GM12865 (cell line): ENCODE measurements around the gene HOXB9.

ENCODE experiments used
- DNase-seq: peaks from one replicate; pipeline ENCODE4 v3.0.0; 2010; ENCODE audit warnings: low read depth
- H3K4me3 ChIP-seq: 2 replicates; pipeline ENCODE4 v1.5.1; 2011; ENCODE audit warnings: mild to moderate bottlenecking, low read depth, low read length, control low read depth
- CTCF ChIP-seq: IDR thresholded peaks from 2 replicates; pipeline ENCODE4 v1.5.1; 2011; ENCODE audit warnings: low read length, control low read depth, low read depth, inconsistent platforms; ENCODE audit not compliant: insufficient read depth; ENCODE audit errors: missing control alignments

The HOXB9 gene

DNA sequence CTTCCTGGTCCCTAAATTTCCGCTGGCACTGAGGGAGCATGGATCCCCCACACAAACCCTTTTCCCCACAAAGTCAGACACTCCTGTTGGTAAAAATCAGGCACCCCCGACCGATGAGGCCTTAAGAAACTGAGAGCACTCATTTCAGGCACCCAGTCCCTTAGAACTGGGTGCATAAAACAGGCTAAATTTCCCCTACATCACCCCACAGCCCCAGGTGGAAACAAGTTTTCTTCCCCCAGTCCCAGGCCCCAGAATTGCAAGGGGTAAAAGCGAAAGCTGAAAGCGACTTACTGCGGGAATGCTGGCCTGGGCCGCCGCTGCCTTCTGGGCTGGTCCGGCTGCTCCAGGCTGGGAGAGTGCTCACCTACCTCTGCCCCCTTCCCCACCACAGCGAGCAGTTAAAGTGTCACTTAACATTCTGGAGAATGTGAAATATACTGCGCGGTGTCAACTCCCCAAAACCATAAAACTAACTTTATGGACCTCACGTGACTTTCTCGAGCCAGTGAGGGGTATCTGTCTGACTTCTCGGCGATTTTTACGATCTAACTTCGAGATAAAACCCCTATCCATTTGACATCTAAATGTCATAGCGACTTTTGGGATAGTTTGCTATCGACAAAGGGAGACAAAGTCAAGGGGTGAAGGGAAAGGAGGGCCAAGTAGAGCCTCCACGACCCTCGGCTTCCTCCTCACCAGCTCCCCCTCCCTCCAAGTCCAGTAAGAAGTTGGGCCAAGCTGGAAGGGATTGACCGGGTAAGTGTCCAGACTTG, 36.1 kb downstream of the HOXB9 start, which contains the start of gene HOXB3:
TSS of gene HOXB3 (minus strand) at position 411 of the 776 bp plus-strand sequence. CDS start 37,767 bp downstream, outside the sequence.
- no peak for TF ChIP-seq CTCF
- no peak within 1 kb of the TSS for H3K4me3 ChIP-seq
- DNase-seq, result no peak

DNA sequence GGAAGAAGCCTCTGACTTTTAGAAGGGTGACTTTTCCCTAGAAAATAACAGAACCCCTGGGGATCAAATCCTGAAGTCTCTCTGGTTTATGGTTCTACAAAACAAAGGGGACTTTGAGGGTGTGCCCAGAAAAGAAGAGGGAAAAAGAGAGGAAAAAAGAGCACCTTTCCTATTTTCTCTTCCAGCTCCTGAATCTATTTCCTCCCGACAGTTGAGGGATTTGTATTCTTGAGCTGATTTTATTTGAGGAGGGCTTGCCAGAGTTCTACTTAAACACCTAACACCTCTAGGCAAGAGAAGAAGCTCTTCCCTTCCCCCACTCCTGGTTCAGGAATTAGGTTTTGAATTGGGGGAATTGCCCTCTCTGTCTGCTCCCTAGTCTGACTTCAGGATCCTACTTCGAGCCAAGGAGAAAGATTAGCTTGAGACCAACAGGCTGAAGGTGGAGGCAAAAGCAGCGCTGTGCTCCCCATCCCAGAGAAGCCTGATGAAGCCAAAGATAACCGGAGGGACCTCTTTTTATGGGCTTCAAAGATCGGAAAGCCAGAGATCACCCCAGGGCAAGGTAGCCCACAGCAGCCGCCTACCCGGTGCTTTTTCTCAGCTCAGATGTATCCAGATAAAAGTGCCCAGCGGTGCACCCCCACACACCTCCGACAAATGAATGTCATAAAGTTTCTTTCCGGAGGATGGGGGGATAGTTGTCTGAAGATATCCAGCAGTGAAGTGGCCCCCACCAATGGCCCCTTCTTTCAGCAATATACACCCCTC, 36.9 kb downstream of the HOXB9 start:
- DNase-seq, result no peak
- no peak for TF ChIP-seq CTCF
- no peak overlapping the region for H3K4me3 ChIP-seq

GRCh38 chr17:48588528-48588927, 37.6 kb downstream of the HOXB9 start:
- no peak overlapping the region for H3K4me3 ChIP-seq
- TF ChIP-seq CTCF, result no peak
- DNase-seq, result no peak

DNA sequence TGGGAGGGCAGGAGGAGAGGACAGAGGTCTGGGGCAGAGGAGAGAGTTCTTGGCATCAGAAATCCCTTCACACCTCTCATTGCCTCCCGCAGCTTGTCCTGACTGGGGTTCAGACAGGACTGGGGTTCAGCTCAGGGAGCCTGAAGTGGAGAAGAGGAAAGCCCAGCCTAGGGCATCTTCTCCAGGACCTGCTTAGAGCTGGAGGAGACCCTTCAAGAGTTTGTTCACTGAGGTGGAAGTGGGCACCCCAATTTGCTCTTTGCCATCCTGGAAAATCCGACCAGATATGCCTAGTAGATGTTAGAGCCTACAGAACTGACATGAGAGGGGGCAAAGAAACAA, 38.1 kb downstream of the HOXB9 start:
- no peak overlapping the region for H3K4me3 ChIP-seq
- DNase-seq, result no peak
- no peak for TF ChIP-seq CTCF

DNA sequence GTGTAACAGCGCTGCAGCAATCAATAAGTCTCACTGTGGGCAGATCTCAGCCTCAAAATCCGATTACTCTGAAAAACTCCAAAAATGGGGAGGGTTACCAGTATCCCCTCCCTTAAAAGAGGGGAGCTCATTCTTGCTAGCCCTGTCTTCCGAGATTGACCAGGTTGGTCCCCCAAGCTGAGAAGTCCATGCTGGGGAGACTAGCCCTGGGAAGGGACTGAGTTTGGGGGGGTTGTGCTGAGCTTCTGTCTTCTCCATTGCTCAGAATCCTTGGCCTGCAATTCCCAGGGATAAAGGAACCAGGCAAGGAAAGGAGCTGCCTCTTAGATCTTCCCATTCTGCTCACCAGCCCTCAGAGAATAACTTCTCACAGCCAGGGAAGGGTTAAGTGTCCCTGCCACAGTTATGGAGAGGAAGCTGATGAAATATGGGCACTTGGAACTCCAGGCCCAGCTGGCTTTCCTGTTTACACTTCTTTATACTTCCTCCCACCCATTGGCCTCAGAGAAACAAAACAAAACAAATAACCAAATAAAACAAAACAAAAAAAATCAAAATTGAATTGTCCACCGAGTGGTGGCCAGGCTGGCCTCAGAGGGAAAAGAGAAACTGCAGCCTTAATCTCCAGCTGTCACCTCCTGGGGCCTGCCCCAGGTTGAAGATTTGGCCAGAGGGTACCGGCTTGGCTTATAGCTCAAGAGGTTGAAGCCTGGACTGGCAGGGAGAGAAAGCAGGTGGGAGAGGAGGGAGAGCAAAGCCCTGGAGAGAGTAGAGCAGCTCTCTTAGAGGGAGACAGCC, 38.7 kb downstream of the HOXB9 start:
- no peak overlapping the region for H3K4me3 ChIP-seq
- no peak for TF ChIP-seq CTCF
- DNase-seq, result no peak

DNA sequence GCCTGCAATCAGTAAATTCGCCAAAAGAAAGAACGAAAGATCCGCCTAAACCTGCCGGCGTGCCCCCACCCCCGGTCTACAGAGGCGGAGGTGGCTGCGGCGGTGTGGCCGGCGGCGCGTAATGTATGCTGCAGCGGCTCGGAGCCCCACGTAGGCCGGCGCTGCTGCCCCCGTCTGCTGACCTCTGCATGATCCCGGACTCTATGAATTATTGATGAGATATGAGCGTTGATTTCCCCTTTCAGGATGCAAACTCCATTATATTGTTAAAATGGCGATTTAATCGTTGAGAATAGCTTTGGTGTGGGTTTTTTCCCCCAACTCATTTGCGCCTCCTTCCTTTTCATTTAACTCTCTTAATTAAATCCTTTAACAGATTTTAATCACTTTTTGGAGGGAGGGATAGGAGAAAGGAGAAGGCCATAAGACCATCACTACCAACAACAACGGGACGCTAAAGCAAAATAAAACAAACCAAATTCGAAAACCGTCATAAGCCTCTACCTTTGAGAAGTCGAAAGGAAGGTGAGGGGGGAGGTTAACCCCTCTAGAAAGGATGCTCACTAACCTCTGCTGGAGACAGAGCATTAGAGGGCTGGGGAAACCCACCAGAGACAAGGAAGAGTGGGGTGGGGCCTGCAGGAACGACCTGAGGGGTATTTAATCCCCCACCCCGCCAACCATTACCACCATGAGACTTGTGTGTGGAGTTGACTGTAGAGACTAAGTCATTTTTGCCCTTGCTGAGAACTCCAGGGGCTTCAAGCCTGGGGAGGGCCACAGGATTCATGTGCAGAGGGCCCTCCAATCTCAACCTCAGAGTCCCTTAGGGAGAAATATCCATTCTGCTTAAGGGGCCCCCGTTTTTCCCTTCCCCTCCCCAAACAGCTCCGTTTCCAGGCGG, 39.6 kb downstream of the HOXB9 start:
- no peak for DNase-seq
- no peak overlapping the region for H3K4me3 ChIP-seq
- no peak for TF ChIP-seq CTCF
